ENCODE measurements around the gene SULT2B1. TPM values are rescaled to one million over a fixed set of nuclear protein-coding genes. Genes with fewer than 3 reads are reported as not detected.
"Not testable (repeated sequence)": the region's sequence is repeated elsewhere in the genome, so short reads cannot be mapped to it uniquely, and the experiment has no call there.

The SULT2B1 gene
- total RNA-seq, 2 donors from 2014 or later: 0.87 to 0.89 TPM

- intact Hi-C loops (cut with DNase I, micrococcal nuclease): no loop called here
- DNase-seq: peak in 1 of 2 donors; percentile 27
- no peak for ATAC-seq
Observed at GRCh38 chr19:48553676-48554384, 1.9 kb downstream of the SULT2B1 start.

GRCh38 chr19:48554385-48555091, 2.6 kb downstream of the SULT2B1 start:
- no peak for ATAC-seq
- DNase-seq: no peak
- intact Hi-C loops (cut with DNase I, micrococcal nuclease): no loop called here

- intact Hi-C loops (cut with DNase I, micrococcal nuclease): no loop called here
- DNase-seq (no peak), ATAC-seq (no peak)
Observed at GRCh38 chr19:48556163-48556562, 4.2 kb downstream of the SULT2B1 start.

GRCh38 chr19:48556825-48557224, 4.9 kb downstream of the SULT2B1 start:
- intact Hi-C loops (cut with DNase I, micrococcal nuclease): no loop called here
- no peak for ATAC-seq
- no peak for DNase-seq

GRCh38 chr19:48558018-48558684, 6.2 kb downstream of the SULT2B1 start:
- DNase-seq (peak; percentile 93 to 94), ATAC-seq (peak; percentile 94)
- intact Hi-C loops (cut with DNase I, micrococcal nuclease): no loop called here

- ATAC-seq: no peak
- no peak for DNase-seq
- intact Hi-C loops (cut with DNase I, micrococcal nuclease): no loop called here
Observed at GRCh38 chr19:48560095-48560530, 8.1 kb downstream of the SULT2B1 start.

GRCh38 chr19:48561412-48561811, 9.4 kb downstream of the SULT2B1 start:
- no peak for ATAC-seq
- intact Hi-C loops (cut with DNase I, micrococcal nuclease): no loop called here

GRCh38 chr19:48565090-48565489, 13.1 kb downstream of the SULT2B1 start:
- ATAC-seq (no peak), DNase-seq (no peak)
- intact Hi-C loops (cut with DNase I, micrococcal nuclease): no loop called here

More at GRCh38 chr19:48561412-48561811, 9.4 kb downstream of the SULT2B1 start:
- no peak for DNase-seq

- intact Hi-C loops (cut with DNase I, micrococcal nuclease): no loop called here
- ATAC-seq (peak; percentile 90), DNase-seq (peak; percentile 60 to 79)
Observed at GRCh38 chr19:48568345-48568886, 16.4 kb downstream of the SULT2B1 start.

- intact Hi-C loops (cut with DNase I, micrococcal nuclease): no loop called here
- ATAC-seq (no peak), DNase-seq (no peak)
Observed at GRCh38 chr19:48569814-48570213, 17.8 kb downstream of the SULT2B1 start.

- ATAC-seq (no peak), DNase-seq (no peak)
Observed at GRCh38 chr19:48571378-48572162, 19.6 kb downstream of the SULT2B1 start.

GRCh38 chr19:48573163-48573505, 21.2 kb downstream of the SULT2B1 start:
- no peak for ATAC-seq
- no peak for DNase-seq
- intact Hi-C loops (cut with DNase I, micrococcal nuclease): no loop called here

More at GRCh38 chr19:48571378-48572162, 19.6 kb downstream of the SULT2B1 start:
- intact Hi-C loops (cut with DNase I, micrococcal nuclease): no loop called here

- ATAC-seq (no peak), DNase-seq (no peak)
- intact Hi-C loops (cut with DNase I, micrococcal nuclease): no loop called here
Observed at GRCh38 chr19:48575931-48576622, 24.1 kb downstream of the SULT2B1 start.

- ATAC-seq; DNase-seq; intact Hi-C loops (cut with DNase I, micrococcal nuclease): not testable (repeated sequence)
Observed at GRCh38 chr19:48577908-48578307, 25.9 kb downstream of the SULT2B1 start.

GRCh38 chr19:48578891-48579290, 26.9 kb downstream of the SULT2B1 start:
- no peak for DNase-seq
- ATAC-seq: peak; percentile 81
- intact Hi-C loops (cut with DNase I, micrococcal nuclease): no loop called here

GRCh38 chr19:48582168-48582567, 30.2 kb downstream of the SULT2B1 start:
- ATAC-seq (no peak), DNase-seq (no peak)
- intact Hi-C loops (cut with DNase I, micrococcal nuclease): loop anchor here in 1 of 2 donors (5.0 kb wide), 2 partner anchors 75 to 95 kb away; no protein-coding TSS in a partner anchor

GRCh38 chr19:48587387-48587786, 35.4 kb downstream of the SULT2B1 start:
- DNase-seq: no peak
- intact Hi-C loops (cut with DNase I, micrococcal nuclease): no loop called here
- no peak for ATAC-seq
